ENCODE results near the gene TANC2.

TANC2 gene

DNA sequence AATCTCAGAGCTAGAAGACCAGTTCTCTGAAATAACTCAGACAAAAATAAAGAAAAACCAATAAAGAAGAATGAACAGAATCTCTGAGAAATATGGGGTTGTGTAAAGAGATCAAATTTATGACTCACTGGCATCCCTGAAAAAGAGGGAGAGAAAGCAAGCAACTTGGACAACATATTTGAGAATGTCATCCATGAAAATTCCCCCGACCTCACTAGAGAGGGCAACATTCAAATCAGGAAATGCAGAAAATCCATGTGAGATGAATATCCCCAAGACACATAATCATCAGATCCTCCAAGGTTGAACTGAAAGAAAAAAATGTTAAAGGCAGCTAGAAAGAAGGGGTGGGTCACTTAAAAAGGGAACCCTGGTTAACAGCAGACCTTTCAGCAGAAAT lies 32.1 kb downstream of the TANC2 start:
- no peak overlapping the region for H3K4me3 ChIP-seq (replicated peaks; ENCODE audit: low read depth, low read length)
- no peak for DNase-seq (ENCODE audit: low read depth)
- TF ChIP-seq, protein P1, sequence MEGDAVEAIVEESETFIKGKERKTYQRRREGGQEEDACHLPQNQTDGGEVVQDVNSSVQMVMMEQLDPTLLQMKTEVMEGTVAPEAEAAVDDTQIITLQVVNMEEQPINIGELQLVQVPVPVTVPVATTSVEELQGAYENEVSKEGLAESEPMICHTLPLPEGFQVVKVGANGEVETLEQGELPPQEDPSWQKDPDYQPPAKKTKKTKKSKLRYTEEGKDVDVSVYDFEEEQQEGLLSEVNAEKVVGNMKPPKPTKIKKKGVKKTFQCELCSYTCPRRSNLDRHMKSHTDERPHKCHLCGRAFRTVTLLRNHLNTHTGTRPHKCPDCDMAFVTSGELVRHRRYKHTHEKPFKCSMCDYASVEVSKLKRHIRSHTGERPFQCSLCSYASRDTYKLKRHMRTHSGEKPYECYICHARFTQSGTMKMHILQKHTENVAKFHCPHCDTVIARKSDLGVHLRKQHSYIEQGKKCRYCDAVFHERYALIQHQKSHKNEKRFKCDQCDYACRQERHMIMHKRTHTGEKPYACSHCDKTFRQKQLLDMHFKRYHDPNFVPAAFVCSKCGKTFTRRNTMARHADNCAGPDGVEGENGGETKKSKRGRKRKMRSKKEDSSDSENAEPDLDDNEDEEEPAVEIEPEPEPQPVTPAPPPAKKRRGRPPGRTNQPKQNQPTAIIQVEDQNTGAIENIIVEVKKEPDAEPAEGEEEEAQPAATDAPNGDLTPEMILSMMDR (IDR thresholded peaks at IDR 0.05; ENCODE audit: low read length, missing control alignments): no peak

DNA sequence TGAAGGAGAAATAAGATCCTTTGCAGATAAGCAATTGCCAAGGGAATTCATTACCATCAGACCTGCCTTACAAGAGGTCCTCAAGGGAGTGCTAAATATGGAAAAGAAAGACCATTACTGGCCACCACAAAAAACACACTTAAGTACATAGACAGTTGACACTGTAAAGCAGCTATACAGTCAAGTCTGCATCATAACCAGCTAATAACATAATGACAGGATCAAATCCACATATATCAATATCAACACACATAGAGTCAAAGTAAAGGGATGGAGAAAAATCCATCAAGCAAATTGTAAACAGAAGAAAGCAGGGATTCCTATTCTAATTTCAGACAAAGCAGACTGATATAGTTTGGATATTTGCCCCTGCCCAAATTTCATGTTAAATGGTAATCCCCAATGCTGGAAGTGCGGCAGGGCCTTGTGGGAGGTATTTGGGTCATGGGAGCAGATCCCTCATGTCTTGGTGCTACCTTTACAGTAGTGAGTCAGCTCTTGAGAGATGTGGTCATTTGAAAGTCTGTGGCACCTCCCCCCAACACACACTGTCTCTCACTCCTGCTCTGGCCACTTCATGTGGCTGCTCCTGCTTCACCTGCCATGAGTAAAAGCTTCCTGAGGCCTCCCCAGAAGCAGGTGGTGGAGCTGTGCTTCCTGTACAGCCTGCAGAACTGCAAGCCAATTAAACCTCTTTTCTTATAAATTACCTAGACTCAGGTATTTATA lies 32.8 kb downstream of the TANC2 start:
- H3K4me3 ChIP-seq (replicated peaks; ENCODE audit: low read depth, low read length): no peak overlapping the region
- TF ChIP-seq, protein P1 (IDR thresholded peaks at IDR 0.05; ENCODE audit: low read length, missing control alignments): no peak
- no peak for DNase-seq (ENCODE audit: low read depth)

DNA sequence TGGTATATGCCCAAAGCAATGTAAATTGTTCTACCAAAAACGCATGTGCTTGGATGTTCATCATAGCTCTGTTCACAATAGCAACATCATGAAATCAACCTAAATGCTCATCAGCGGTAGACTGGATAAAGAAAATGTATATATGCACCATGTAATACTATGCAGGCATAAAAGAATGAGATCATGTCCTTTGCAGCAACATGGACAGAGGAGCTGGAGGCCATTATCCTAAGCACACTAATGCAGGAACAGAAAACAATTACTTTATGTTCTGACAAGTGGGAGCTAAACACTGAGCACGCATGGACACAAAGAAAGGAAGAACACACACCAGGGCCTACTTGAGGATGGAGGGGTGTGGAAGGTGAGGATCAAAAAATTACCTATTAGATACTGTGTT lies 33.7 kb downstream of the TANC2 start:
- H3K4me3 ChIP-seq (replicated peaks; ENCODE audit: low read depth, low read length): no peak overlapping the region
- DNase-seq (ENCODE audit: low read depth): no peak
- TF ChIP-seq, protein P1 (IDR thresholded peaks at IDR 0.05; ENCODE audit: low read length, missing control alignments): no peak

- DNase-seq (ENCODE audit: low read depth): no peak
- H3K4me3 ChIP-seq (replicated peaks; ENCODE audit: low read depth, low read length): no peak overlapping the region
- TF ChIP-seq, protein P1 (IDR thresholded peaks at IDR 0.05; ENCODE audit: low read length, missing control alignments): no peak
Observed at GRCh38 chr17:63001689-63002394, 35.8 kb downstream of the TANC2 start.

- no peak overlapping the region for H3K4me3 ChIP-seq (replicated peaks; ENCODE audit: low read depth, low read length)
- DNase-seq (ENCODE audit: low read depth): no peak
- TF ChIP-seq, protein P1 (IDR thresholded peaks at IDR 0.05; ENCODE audit: low read length, missing control alignments): no peak
Observed at GRCh38 chr17:63002625-63003024, 36.6 kb downstream of the TANC2 start.

DNA sequence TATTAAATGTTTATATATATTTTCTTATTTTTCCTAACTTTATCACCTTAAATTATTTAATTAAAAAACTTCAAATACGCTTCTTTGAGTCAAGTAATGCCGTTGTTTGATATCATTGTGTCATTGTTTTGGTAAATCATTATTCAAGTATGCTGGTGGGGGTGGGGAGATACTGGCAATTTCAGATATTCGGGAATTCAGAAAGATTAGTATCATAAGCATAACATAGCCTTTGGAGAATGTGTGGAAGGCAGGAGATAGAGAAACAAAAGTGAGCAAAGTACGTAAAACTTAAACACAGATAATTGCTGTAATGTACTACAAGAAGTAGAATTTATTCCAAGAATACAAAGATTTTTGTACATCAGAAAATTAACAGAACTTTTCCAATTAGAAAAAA lies 49.8 kb downstream of the TANC2 start:
- H3K4me3 ChIP-seq (replicated peaks; ENCODE audit: low read depth, low read length): no peak overlapping the region
- TF ChIP-seq, protein P1 (IDR thresholded peaks at IDR 0.05; ENCODE audit: low read length, missing control alignments): no peak
- no peak for DNase-seq (ENCODE audit: low read depth)
